HG03521 (cell line): ENCODE results near the gene TANC1.
A peak's percentile ranks its signal among the peaks of the same experiment; 100 is the strongest.

ENCODE experiments used
- ATAC-seq: cut with Tn5 transposase; IDR thresholded peaks from one replicate; pipeline ENCODE4 v1.9.1; 2021; ENCODE audit warnings: mild to moderate bottlenecking, moderate library complexity; ENCODE audit not compliant: unreplicated experiment

TANC1 gene

GRCh38 chr2:158968396-158969161, at the start of gene TANC1:
Gene TANC1, plus strand, starts transcription at chr2:158968640. Its CDS starts 97,271 bp downstream, at chr2:159065911.
- ATAC-seq = peak; percentile 84

GRCh38 chr2:158921599-158922408, 46.6 kb upstream of the TANC1 start:
- ATAC-seq = no peak

- ATAC-seq = no peak
Observed at GRCh38 chr2:158922601-158923000, 45.8 kb upstream of the TANC1 start.

GRCh38 chr2:158923180-158923594, 45.3 kb upstream of the TANC1 start:
- no peak for ATAC-seq

GRCh38 chr2:158923641-158924040, 44.8 kb upstream of the TANC1 start:
- ATAC-seq = no peak

- ATAC-seq = no peak
Observed at GRCh38 chr2:158926478-158926948, 41.9 kb upstream of the TANC1 start.

- ATAC-seq = no peak
Observed at GRCh38 chr2:158928515-158928914, 39.9 kb upstream of the TANC1 start.

- ATAC-seq = no peak
Observed at GRCh38 chr2:158928965-158929364, 39.5 kb upstream of the TANC1 start.

GRCh38 chr2:158931572-158931971, 36.9 kb upstream of the TANC1 start:
- no peak for ATAC-seq

- no peak for ATAC-seq
Observed at GRCh38 chr2:158932131-158932645, 36.3 kb upstream of the TANC1 start.

GRCh38 chr2:158934170-158934569, 34.3 kb upstream of the TANC1 start:
- no peak for ATAC-seq

GRCh38 chr2:158935617-158936016, 32.8 kb upstream of the TANC1 start:
- ATAC-seq = no peak

GRCh38 chr2:158936978-158937377, 31.5 kb upstream of the TANC1 start:
- ATAC-seq = no peak

GRCh38 chr2:158940356-158940755, 28.1 kb upstream of the TANC1 start:
- ATAC-seq = no peak

GRCh38 chr2:158943973-158944372, 24.5 kb upstream of the TANC1 start:
- ATAC-seq = no peak

GRCh38 chr2:158948964-158949699, 19.3 kb upstream of the TANC1 start:
- no peak for ATAC-seq

GRCh38 chr2:158953454-158953853, 15.0 kb upstream of the TANC1 start:
- ATAC-seq = no peak

GRCh38 chr2:158953926-158954763, 14.3 kb upstream of the TANC1 start:
- ATAC-seq = no peak

- no peak for ATAC-seq
Observed at GRCh38 chr2:158955842-158956365, 12.5 kb upstream of the TANC1 start.

GRCh38 chr2:158958365-158958764, 10.1 kb upstream of the TANC1 start:
- no peak for ATAC-seq
